ENCODE results near the gene TMEM207.

TMEM207 gene

DNA sequence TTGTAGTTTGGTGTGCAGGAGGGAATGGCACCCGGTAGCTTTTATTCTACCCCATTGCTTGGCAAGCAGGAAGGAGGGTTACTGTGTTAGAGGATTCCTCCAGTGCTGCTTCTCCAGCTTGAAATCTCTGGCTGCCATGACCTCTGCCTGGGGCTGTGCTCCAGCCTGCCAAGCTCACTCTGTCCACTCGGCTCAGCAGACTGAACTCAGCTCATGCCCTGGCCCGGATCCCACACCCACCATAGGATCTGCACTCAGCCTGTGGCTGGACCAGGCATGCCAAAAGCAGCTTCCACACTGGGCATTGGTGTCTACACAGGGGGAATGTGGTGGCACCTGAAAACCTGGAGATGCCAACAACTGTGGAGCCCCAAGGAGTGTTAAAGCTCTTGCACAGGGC lies 35.4 kb downstream of the TMEM207 start:
- no peak overlapping the region for H3K27ac ChIP-seq
- TF ChIP-seq, protein P1, sequence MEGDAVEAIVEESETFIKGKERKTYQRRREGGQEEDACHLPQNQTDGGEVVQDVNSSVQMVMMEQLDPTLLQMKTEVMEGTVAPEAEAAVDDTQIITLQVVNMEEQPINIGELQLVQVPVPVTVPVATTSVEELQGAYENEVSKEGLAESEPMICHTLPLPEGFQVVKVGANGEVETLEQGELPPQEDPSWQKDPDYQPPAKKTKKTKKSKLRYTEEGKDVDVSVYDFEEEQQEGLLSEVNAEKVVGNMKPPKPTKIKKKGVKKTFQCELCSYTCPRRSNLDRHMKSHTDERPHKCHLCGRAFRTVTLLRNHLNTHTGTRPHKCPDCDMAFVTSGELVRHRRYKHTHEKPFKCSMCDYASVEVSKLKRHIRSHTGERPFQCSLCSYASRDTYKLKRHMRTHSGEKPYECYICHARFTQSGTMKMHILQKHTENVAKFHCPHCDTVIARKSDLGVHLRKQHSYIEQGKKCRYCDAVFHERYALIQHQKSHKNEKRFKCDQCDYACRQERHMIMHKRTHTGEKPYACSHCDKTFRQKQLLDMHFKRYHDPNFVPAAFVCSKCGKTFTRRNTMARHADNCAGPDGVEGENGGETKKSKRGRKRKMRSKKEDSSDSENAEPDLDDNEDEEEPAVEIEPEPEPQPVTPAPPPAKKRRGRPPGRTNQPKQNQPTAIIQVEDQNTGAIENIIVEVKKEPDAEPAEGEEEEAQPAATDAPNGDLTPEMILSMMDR (conservative IDR thresholded peaks at IDR 0.05), result no peak

GRCh38 chr3:190404715-190405114 lies 45.0 kb downstream of the TMEM207 start:
- TF ChIP-seq, protein P1 (conservative IDR thresholded peaks at IDR 0.05), result no peak
- no peak overlapping the region for H3K27ac ChIP-seq

- TF ChIP-seq, protein P1 (conservative IDR thresholded peaks at IDR 0.05), result no peak
- no peak overlapping the region for H3K27ac ChIP-seq
Observed at GRCh38 chr3:190401963-190402362, 47.7 kb downstream of the TMEM207 start.

GRCh38 chr3:190399677-190400076 lies 50.0 kb downstream of the TMEM207 start:
- TF ChIP-seq, protein P1 (conservative IDR thresholded peaks at IDR 0.05), result no peak
- no peak overlapping the region for H3K27ac ChIP-seq

GRCh38 chr3:190397889-190398288 lies 51.8 kb downstream of the TMEM207 start:
- TF ChIP-seq, protein P1 (conservative IDR thresholded peaks at IDR 0.05), result no peak
- H3K27ac ChIP-seq, result no peak overlapping the region

- TF ChIP-seq, protein P1 (conservative IDR thresholded peaks at IDR 0.05), result no peak
- no peak overlapping the region for H3K27ac ChIP-seq
Observed at GRCh38 chr3:190396001-190396400, 53.7 kb downstream of the TMEM207 start.

- H3K27ac ChIP-seq, result no peak overlapping the region
- TF ChIP-seq, protein P1 (conservative IDR thresholded peaks at IDR 0.05), result no peak
Observed at GRCh38 chr3:190388703-190389102, 61.0 kb downstream of the TMEM207 start.

Data from VCaP (cell line).